NCI-H748 treated with DMSO at 0.1 percent for 48 hours (cell line): ENCODE data around the gene TMEM237.
A peak's percentile ranks its signal among the peaks of the same experiment; 100 is the strongest.
"Not testable (repeated sequence)": the region's sequence is repeated elsewhere in the genome, so short reads cannot be mapped to it uniquely, and the experiment has no call there.

ENCODE experiments used
- DNase-seq: peaks from one replicate; lab custom pipeline; 2025; lab: John Stamatoyannopoulos, UW

The TMEM237 gene

GRCh38 chr2:201643216-201643890 is at the start of gene TMEM237:
TMEM237 (minus strand) TSS chr2:201643503; CDS start chr2:201643400, 103 bp downstream.
- DNase-seq: no peak

- DNase-seq: no peak
Observed at GRCh38 chr2:201685156-201685555, 41.9 kb upstream of the TMEM237 start.

GRCh38 chr2:201680743-201681142 is 37.4 kb upstream of the TMEM237 start:
- DNase-seq: peak; percentile 33

GRCh38 chr2:201678401-201678800 is 35.1 kb upstream of the TMEM237 start:
- no peak for DNase-seq

DNA sequence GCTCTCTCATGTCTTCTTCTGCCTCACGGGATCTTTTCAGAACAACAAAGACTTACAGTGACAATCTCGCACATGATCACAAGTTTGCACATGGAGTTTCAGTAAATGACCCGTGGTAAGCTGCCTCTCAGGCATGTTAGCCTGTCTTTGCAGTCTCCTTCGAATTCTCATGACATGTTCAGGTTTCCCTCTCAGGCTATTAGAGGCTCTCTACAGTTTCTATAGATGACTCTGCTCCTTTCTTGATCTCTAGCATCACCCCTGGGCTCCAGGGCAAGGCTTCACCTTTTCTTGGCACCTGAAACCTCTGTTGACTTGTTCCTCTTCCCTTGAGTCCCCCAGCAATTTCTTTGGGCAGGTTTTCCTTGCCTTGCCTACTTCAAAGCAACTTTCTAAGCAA is 32.2 kb upstream of the TMEM237 start:
- DNase-seq: no peak

- no peak for DNase-seq
Observed at GRCh38 chr2:201674794-201675193, 31.5 kb upstream of the TMEM237 start.

- DNase-seq: no peak
Observed at GRCh38 chr2:201674298-201674697, 31.0 kb upstream of the TMEM237 start.

- no peak for DNase-seq
Observed at GRCh38 chr2:201673546-201673945, 30.2 kb upstream of the TMEM237 start.

GRCh38 chr2:201671205-201671604 is 27.9 kb upstream of the TMEM237 start:
- DNase-seq: not testable (repeated sequence)

- DNase-seq: no peak
Observed at GRCh38 chr2:201669865-201670264, 26.6 kb upstream of the TMEM237 start.

GRCh38 chr2:201668402-201668910 is 25.2 kb upstream of the TMEM237 start:
- no peak for DNase-seq

DNA sequence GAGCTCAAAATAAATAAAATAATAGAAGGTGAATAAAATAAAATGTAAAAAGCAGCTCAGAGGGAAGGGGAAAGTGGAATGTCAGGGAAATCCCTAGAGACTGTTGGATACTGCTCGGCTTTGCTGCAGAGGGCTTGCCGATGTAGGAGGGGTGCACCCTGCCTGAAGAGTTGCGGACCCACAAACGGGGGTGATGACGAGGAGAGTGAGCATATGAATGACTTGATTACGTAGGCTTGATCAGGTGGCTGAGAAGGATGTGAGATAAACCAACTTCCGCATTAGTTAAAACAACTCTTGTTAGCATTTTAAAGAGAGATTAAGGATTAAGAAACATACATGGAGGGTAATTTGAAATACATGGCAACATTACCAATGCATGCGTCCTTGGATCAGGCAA is 21.0 kb upstream of the TMEM237 start:
- no peak for DNase-seq

- no peak for DNase-seq
Observed at GRCh38 chr2:201661366-201661765, 18.1 kb upstream of the TMEM237 start.

DNA sequence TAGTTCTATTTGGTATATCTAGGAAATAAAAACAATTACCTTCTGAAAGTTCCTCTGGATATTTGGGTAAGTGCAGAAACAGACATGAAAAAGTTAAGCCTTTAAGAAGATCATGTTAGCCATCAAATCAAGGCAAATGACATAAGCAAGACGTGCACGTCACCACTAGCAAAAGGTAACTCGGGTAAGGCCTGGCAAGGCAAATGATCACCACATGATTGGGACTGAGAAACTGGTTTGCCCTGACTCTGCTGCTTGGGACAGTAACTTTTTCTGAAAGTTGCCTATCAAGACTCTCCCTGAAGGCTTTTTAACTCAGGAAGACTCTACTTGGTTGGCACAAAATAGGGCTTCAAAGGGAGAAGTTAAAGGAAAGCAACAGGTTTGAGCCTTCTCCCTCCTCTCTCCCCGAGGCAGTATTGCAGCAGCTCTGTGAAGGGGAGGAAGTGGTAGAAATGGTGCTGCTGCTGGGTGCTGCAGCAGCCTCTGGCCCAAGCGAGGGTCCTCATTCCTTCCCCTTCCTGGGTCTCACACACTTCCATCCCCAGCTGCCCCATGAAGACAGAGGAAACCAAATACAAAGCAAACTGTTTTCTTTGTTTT is 17.1 kb upstream of the TMEM237 start:
- DNase-seq: no peak

- DNase-seq: no peak
Observed at GRCh38 chr2:201656740-201657139, 13.4 kb upstream of the TMEM237 start.

DNA sequence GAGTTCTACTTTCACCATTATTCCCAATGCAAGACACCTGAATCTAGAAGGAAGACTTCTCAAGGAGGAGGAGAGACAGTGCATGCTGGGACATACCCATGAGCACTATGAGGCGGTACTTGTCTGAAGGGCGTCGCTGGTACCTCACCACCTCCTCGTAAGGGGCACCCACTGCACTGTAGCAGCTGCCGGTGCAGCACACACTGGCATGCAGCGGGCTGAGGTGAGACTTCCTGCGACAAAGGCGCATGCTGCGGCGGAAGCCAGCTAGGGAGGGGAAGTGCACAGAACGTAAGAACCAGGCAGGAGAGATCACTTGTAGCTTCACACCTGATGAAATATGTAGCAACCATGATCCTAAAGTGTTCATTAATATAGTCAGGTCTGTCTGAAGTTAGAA is 12.8 kb upstream of the TMEM237 start:
- no peak for DNase-seq

- DNase-seq: no peak
Observed at GRCh38 chr2:201654616-201655384, 11.5 kb upstream of the TMEM237 start.

DNA sequence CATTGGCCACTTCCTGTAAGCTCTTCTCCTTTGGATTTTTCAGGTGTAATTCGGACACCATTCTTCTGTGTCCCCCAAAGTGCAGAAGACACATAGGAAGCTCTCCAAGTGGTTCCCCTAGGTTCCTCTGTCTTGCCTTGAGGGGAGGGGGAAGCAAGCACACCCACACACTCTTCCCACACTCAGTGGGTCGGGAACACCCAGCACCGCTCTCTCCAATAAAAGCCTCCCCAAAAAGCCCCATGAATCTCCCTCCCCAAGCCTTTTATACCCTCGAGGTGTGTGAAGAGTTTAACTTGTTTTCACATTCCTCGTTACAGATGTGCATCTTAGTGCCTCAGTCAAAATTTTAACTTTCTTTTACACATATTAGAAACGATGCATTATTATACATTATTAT is 9.9 kb upstream of the TMEM237 start:
- DNase-seq: no peak

DNA sequence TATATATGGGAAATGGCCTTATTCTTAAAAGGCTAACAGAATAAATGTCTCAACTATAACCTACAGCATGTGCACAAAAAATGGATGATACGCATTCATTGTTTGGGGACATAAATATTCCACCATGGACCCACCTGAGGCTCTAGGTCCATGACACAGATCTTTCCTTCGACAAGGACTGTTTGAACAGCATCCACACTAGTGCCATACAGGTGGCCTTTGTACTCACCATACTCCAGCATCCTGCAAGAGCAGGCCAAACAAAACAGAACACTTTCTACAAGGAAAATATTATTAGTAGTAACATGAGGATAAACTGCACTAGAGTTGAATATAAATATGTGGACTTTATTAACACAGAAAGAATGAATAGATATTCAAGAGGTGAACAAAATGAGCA is 6.1 kb upstream of the TMEM237 start:
- DNase-seq: no peak

DNA sequence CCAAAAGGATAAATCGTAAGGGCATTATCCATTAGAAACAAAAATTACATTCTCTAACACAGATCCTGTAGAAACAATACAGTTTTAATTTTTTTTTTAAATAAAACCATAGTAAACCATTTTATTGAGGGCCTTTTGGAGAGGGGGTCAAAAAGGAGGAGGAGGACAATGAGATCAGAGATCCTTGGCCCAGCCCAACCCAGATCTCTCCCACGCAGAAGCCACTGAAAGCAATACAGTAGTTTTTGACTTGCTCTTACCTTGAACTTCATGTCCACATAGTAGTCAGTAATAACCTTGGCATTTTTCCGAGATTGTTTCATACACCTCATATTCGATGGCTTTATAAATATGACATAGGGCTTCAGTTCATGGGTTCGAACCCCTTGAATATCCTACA is 4.1 kb upstream of the TMEM237 start:
- no peak for DNase-seq

- no peak for DNase-seq
Observed at GRCh38 chr2:201644001-201644400, 698 bp upstream of the TMEM237 start.

DNA sequence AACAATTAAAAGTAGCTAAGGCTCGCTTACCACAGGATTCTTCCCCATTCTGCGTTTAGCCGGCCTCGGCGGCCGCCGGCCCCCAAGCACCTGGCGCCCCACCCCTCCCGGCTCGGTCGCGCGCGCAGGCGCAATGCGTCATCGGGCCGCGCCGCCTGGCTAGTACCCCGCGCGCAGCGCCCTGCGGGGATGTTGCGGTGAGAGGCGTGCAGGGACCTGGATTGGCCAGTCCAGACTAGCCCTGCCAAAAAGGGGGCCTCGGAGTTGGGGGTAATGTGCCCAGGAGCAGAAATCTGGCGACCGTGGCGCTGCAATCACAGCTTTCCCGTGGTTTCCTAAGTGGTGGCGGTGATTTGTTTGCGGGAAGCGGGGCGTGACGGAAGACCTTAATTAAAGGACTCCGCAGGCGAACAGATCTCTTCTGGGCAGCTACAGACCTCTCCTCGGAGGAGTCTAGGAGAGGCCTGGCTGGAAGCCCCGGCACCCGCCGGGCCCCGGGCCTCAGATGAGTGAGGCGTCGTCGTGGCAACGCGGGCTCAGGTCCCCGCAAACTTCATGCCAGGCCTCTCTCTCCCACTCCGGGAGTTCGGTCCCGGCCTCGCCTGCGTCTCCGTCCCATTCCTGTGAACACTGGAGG is 606 bp downstream of the TMEM237 start:
- DNase-seq: peak; percentile 89
